GM21528 (cell line): Measurements from ENCODE around the gene TBC1D23.
"Not testable (repeated sequence)": the region's sequence is repeated elsewhere in the genome, so short reads cannot be mapped to it uniquely, and the experiment has no call there.

Experiments
- ATAC-seq: cut with Tn5 transposase; IDR thresholded peaks from one replicate; pipeline ENCODE4 v1.9.1; 2021; ENCODE audit warnings: mild to moderate bottlenecking, moderate library complexity; ENCODE audit not compliant: unreplicated experiment, low FRiP score

Gene TBC1D23

GRCh38 chr3:100289339-100289738 is 28.5 kb downstream of the TBC1D23 start:
- no peak for ATAC-seq

- no peak for ATAC-seq
Measured at GRCh38 chr3:100295089-100295488, 34.3 kb downstream of the TBC1D23 start.

- ATAC-seq: no peak
Measured at GRCh38 chr3:100297784-100298183, 37.0 kb downstream of the TBC1D23 start.

DNA sequence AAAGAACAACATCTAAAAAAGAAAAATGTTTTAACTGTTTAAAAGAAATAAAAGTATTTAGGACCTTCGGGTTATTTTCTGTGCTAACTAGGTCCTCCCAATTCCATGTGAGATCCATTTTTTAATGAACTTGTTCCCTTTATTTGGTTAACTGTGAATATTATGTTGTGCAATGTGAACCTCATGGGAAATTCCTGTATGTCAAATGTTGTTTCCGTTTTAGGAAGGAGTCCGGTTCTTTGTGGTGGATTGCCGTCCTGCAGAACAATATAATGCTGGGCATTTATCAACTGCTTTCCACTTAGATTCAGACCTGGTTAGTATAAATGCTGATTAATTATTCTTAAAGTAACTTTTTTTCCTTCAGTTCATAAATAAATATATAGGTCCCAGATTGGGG is 38.2 kb downstream of the TBC1D23 start:
- ATAC-seq: no peak

GRCh38 chr3:100306695-100307094 is 45.9 kb downstream of the TBC1D23 start:
- no peak for ATAC-seq

- no peak for ATAC-seq
Measured at GRCh38 chr3:100310355-100310965, 49.7 kb downstream of the TBC1D23 start.

DNA sequence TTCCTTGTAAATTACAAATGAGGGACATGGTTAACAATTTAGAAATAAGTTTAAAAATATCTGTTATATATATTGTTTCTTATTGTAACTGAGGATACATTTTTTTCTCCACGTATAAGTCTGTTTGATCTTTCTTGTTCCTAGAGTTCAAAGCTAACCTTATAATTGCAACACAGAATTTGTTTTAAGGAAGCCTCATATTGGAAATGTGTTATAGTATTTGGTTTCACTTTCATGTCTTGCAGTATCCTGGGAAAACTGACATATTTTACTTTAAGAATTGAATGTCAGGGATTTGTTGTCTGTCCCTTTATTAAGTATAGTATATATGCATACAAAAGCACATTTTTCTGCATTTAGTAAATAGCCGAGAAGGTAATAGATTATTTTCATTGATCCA is 50.2 kb downstream of the TBC1D23 start:
- ATAC-seq: no peak

DNA sequence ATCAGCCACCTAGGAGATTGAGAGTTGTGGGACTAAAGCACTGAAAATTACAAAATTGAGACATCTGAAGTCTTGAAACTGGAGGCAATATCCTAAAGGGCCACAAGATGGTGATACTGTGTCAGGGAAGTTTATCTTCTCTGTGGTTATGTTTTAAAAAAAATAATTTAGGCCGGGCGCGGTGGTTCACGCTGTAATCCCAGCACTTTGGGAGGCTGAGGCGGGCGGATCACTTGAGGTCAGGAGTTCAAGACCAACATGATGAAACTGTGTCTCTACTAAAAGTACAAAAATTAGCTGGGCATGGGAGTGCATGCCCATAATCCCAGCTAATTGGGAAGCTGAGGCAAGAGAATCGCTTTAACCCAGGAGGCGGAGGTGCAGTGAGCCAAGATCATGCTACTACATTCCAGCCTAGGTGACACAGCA is 55.9 kb downstream of the TBC1D23 start:
- peak; percentile 63 for ATAC-seq

- peak; percentile 65 for ATAC-seq
Measured at GRCh38 chr3:100317912-100318311, 57.1 kb downstream of the TBC1D23 start.

GRCh38 chr3:100319951-100320350 is 59.2 kb downstream of the TBC1D23 start:
- ATAC-seq: no peak

- no peak for ATAC-seq
Measured at GRCh38 chr3:100324044-100324443, 63.3 kb downstream of the TBC1D23 start.

DNA sequence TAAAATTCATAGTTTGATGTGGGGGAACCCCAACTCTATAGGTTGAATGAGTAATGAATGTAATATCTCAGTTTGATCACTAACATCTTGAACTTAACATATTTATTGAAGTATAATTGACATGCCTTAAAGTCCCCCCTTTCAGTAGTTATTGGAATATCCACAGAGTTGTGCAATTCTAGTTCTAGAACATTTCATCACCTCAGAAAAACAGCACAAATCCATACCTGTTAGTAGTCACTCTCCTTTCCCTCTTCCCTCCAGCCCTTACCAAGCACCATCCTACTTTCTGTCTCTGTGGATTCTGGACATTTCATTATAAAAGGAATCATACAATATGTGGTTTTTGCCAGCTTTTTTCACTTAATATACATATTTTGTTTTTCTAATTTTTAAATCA is 65.0 kb downstream of the TBC1D23 start:
- no peak for ATAC-seq

- ATAC-seq: not testable (repeated sequence)
Measured at GRCh38 chr3:100327377-100327776, 66.6 kb downstream of the TBC1D23 start.

GRCh38 chr3:100329800-100330489 is 69.2 kb downstream of the TBC1D23 start:
- no peak for ATAC-seq

DNA sequence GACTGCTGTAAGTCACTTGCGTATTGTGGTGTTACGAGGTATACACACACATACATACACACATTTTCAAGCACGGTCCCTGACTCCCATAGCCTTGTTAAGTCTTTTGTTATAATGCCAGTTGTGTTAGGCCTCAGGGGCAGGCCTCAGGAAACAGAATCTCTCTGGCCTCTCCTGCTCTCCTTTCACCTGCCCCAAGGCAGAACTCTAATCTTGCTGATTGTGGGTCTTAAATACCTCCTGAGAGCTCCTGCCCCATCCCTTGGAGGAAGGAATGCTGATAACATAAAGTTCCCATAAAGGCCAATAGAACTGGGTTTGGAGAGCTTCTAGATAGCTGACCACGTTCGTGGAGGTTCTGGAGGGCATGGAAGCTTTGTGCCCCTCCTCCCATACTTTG is 69.9 kb downstream of the TBC1D23 start:
- no peak for ATAC-seq

DNA sequence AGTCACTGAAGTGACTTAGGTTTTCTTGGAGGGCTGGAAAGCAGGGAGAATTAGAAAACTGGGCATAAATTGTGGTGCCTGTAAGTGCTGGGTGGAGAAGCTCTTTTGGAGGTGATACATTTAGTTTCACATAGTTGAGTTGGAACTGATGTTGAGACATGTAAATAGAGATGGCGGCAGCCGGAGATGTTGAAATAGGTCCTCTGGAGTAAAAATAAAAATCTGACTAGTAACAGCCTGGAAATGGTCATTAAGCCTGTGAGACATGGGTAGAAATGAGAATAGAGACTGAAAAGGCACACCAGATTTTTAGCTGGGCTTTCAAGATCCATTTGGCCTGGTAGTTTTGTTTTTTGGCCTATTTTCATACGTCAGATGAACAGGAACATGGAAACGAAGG is 70.9 kb downstream of the TBC1D23 start:
- no peak for ATAC-seq

DNA sequence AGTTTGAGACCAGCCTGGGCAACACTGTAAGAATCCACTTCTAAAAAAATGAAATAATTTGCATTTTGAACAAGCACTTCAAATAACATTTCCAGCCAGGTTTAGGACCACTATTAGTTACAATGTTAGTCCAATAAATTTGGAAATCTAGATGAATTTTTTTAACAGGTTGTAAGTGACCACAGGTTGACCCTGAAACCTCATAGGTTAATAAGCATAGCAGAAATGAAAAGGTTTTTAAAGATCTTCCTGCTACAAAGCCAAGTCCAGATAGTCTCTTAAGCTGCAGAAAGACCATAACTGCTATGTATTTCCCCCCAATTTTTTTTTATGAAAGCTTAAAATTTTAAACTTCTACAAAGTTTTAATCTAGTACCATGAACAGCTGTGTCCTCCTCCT is 72.3 kb downstream of the TBC1D23 start:
- no peak for ATAC-seq

- ATAC-seq: peak; percentile 37
Measured at GRCh38 chr3:100333970-100334487, 73.2 kb downstream of the TBC1D23 start.

DNA sequence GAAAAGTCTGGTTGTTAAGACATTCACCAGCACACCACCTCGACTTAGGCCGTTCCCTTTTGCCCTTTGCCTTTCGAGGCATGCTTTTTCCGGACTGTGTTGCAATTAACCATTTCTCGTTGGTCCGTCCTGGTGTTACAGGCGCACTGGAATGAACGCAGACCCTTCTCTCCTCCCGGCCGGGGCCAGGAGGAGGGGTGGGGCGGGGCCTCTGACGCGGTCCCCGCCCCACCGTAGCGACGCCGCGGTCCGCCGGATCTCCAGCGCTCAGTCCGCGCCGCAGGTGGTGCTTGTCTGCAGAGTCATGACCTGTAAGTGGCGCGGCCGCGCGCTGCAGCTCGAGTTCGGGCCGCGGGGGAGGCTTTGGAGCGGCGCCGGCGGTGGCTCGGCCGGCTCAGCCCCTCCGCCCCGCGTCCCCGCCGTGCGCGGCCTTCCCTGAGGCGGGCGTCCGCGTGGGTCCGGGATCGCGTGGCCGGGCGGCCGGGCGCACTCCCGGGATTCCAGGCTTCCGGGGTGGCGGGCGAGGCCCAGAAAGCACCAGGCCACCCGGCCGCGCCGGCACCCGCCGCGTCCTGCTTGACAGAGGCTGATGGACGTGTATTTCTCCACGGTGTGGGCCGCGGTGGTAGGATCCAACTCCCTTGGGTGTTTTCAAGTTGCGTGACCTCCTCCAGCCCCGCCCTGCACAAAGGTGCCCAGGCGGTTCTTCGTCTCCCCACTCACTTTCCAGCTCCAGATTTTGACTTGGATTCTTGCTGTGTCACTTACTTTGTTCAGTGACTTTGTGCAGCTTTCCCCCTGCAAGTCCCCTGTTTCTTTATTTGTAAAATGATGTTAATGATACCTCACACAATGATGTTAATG is 73.9 kb downstream of the TBC1D23 start, which contains the start of gene NIT2:
Gene NIT2 (plus strand): TSS at position 270 of the 864 bp plus-strand sequence. CDS start 35 bp downstream, at position 305.
- ATAC-seq: peak; percentile 95

- ATAC-seq: peak; percentile 38
Measured at GRCh38 chr3:100335434-100335833, 74.6 kb downstream of the TBC1D23 start.

GRCh38 chr3:100336229-100336628 is 75.4 kb downstream of the TBC1D23 start:
- ATAC-seq: not testable (repeated sequence)
